Activated naive CD8-positive, alpha-beta T cell treated with anti-CD3 and anti-CD28 coated beads, Interleukin-2, amount 10 ng/mL, durations not matched to agents 7 days and 5 days (primary cell): ENCODE data around the gene ZNF516. TPM values are rescaled to one million over a fixed set of nuclear protein-coding genes. Genes with fewer than 3 reads are reported as not detected.
A peak's percentile ranks its signal among the peaks of the same experiment; 100 is the strongest.

ENCODE experiments used
- ATAC-seq: fragments of 150-1000 bp; cut with Tn5 transposase; one replicate; pipeline ENCODE4 v1.10.0; 2021; ENCODE audit warnings: low read depth, moderate library complexity
- POLR2A ChIA-PET: fragments of 350-600 bp; sonication (Branson Sonifier 250); formaldehyde crosslinking; loops from one replicate; lab custom pipeline; 2021; ENCODE audit warnings: antibody characterized with exemption; lab: Charles Lee
- DNase-seq: peaks from one replicate; pipeline ENCODE4 v3.0.0; 2021
- H3K27ac Mint-ChIP-seq: one replicate; pipeline ENCODE4 v1.8.0; 2022; ENCODE audit warnings: mild to moderate bottlenecking, mixed read lengths
- H3K27me3 Mint-ChIP-seq: one replicate; pipeline ENCODE4 v1.8.0; 2022; ENCODE audit warnings: mild to moderate bottlenecking, moderate library complexity, mixed read lengths
- H3K36me3 Mint-ChIP-seq: one replicate; pipeline ENCODE4 v1.8.0; 2021; ENCODE audit warnings: mild to moderate bottlenecking, mixed read lengths
- H3K4me1 Mint-ChIP-seq: one replicate; pipeline ENCODE4 v1.8.0; 2021; ENCODE audit warnings: mixed read lengths
- H3K4me3 Mint-ChIP-seq: one replicate; pipeline ENCODE4 v1.8.0; 2022; ENCODE audit warnings: mild to moderate bottlenecking, moderate library complexity, mixed read lengths
- H3K9me3 Mint-ChIP-seq: one replicate; pipeline ENCODE4 v1.8.0; 2021; ENCODE audit warnings: mixed read lengths
- total RNA-seq, 2 experiments: library from RNA; stranded (reverse); gene quantifications; one replicate each; pipeline ENCODE4 v1.2.3, GENCODE V29; 2021

ZNF516 gene
- total RNA-seq, 2 experiments from 2014 or later: 6.9 to 8.0 TPM

GRCh38 chr18:76457957-76458356 lies 37.1 kb downstream of the ZNF516 start:
- Mint-ChIP-seq H3K4me1 (peaks cover 6% of the 10 kb centered on the region), H3K27ac (no peak overlapping the region), H3K36me3 (no peaks in the 10 kb centered on the region), H3K9me3 (no peaks in the 10 kb centered on the region), H3K4me3 (no peak overlapping the region), H3K27me3 (peaks cover 3% of the 10 kb centered on the region)
- ATAC-seq: no peak
- no peak for DNase-seq
- POLR2A ChIA-PET: no interaction called here

DNA sequence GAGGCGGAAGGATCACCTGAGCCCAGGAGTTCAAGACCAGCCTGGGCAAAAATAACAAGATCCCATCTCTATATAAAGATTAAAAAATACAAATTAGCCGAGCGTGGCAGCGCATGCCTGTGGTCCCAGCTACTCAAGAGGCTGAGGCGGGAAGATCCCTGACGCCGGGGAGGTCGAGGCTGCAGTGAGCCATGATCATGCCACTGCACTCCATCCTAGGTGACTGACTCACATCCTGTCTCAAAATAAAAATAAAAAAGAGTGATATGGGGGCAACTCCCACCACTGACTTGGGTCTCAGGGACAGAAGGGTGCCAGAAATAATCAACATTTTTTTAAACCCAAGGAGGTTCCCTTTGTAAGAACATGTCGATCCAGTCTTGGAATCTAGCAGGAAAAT lies 37.6 kb downstream of the ZNF516 start:
- ATAC-seq: no peak
- DNase-seq: no peak
- POLR2A ChIA-PET: interaction anchor here (0.5 kb wide), 1 partner anchor 11 kb away, joined by 6 read pairs; no protein-coding TSS in a partner anchor
- no peak overlapping the region for H3K27ac Mint-ChIP-seq
- peaks cover 7% of the 10 kb centered on the region for H3K4me1 Mint-ChIP-seq
- H3K27me3 Mint-ChIP-seq: peaks cover 5% of the 10 kb centered on the region
- H3K9me3 Mint-ChIP-seq: no peaks in the 10 kb centered on the region
- no peaks in the 10 kb centered on the region for H3K36me3 Mint-ChIP-seq
- H3K4me3 Mint-ChIP-seq: no peak overlapping the region

DNA sequence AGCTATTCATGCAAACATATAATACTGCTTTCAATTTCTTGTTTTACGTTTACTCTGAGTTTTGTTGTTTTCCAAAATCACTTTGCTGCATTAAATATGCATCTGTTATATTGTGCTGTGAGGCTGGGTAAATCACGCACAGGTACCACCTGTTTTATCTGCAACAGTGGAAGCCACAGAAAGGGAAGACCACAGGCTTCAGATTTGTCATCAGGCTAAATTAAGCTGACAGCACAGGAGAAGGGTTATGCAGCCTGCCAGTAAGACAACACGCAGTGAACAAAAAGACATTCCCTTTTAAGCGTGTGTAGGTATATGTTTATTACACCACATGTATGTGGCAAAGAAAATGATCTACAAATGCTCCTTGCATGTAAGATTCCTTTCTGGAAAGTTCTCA lies 38.2 kb downstream of the ZNF516 start:
- ATAC-seq (no peak), DNase-seq (no peak)
- POLR2A ChIA-PET: interaction anchor here (0.5 kb wide), 1 partner anchor 12 kb away, joined by 6 read pairs; no protein-coding TSS in a partner anchor
- Mint-ChIP-seq H3K4me1 (peaks cover 8% of the 10 kb centered on the region), H3K27ac (no peak overlapping the region), H3K9me3 (no peaks in the 10 kb centered on the region), H3K36me3 (no peaks in the 10 kb centered on the region), H3K4me3 (no peak overlapping the region), H3K27me3 (peaks cover 8% of the 10 kb centered on the region)

DNA sequence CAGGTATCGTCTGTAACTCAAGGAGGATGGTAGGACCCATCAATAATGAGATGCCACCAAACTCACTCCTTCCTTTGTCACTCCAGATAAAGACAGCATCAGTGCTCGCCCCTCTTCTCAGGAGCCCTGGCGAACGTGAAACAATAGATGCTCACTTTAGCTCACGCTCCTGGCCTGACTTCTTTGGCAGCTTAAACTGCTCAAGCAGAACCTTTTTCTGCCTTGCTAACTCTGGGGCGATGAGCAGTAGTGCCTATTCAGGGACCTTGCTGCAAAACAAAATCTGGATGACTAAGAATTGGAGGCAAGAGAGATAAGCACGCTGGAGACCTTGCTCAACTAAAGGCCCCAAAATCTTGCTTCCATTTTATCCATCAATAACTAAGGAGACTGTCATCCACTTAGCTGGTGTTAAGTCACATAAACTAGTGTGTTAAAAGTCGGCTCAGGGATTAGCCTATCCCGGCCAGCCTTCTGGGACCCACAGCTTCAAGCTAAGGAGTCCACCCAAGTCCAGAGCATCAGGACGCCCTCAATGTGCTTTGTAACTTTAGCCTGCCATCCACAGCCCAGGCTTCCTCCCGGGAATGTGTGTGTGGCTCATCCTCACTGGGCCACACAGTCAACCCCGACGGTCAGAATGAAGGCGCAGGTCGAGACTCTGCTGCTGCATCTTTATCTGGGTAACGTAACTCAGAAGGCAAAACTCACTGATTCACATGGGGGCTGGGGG lies 38.9 kb downstream of the ZNF516 start:
- no peak overlapping the region for H3K4me3 Mint-ChIP-seq
- no peak for DNase-seq

DNA sequence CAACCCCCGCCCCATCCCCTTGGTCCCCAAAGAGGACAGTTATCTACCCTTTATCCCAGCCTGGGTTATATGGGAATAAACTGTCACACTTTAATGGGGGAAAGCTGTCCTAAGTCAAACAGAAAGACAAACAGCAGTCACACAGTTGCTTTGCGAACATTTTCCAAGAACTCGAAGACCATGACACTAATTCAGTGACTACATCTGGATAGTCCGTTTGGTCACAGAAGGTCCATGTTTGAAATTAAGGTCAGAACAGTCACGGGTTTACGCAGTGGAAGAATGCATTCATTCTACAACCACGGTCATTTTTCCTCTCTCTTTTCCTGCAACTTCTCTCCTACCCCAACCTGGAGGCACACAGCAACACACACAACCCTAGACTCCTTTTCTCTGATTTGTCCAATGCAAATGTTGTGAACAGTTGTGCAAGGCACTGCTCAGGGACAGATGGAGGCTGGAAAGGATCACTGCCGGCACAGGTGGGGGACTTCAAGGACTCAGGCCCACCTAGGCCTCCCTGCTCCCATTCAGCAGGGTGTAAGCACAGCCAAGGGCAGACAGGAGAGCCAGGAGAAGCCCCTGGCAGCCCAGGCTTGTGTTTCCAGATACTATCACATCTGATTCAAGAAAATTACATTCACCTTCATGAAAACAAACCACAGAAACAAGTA lies 39.9 kb downstream of the ZNF516 start:
- no peak overlapping the region for H3K4me3 Mint-ChIP-seq
- no peak for ATAC-seq
- POLR2A ChIA-PET: no interaction called here
- H3K36me3 Mint-ChIP-seq: no peaks in the 10 kb centered on the region
- H3K4me1 Mint-ChIP-seq: peaks cover 17% of the 10 kb centered on the region
- no peak for DNase-seq
- peaks cover 8% of the 10 kb centered on the region for H3K27me3 Mint-ChIP-seq
- H3K27ac Mint-ChIP-seq: no peak overlapping the region
- no peaks in the 10 kb centered on the region for H3K9me3 Mint-ChIP-seq

More for the DNA sequence above, 38.9 kb downstream of the ZNF516 start:
- Mint-ChIP-seq H3K27ac (no peak overlapping the region), H3K4me1 (peaks cover 11% of the 10 kb centered on the region), H3K9me3 (no peaks in the 10 kb centered on the region), H3K27me3 (peaks cover 8% of the 10 kb centered on the region), H3K36me3 (no peaks in the 10 kb centered on the region)
- no peak for ATAC-seq
- POLR2A ChIA-PET: no interaction called here

- no peak overlapping the region for H3K4me3 Mint-ChIP-seq
- no peak overlapping the region for H3K27ac Mint-ChIP-seq
- H3K4me1 Mint-ChIP-seq: peaks cover 19% of the 10 kb centered on the region
- POLR2A ChIA-PET: no interaction called here
- ATAC-seq (no peak), DNase-seq (no peak)
- no peaks in the 10 kb centered on the region for H3K9me3 Mint-ChIP-seq
- no peaks in the 10 kb centered on the region for H3K36me3 Mint-ChIP-seq
- peaks cover 8% of the 10 kb centered on the region for H3K27me3 Mint-ChIP-seq
Observed at GRCh38 chr18:76454418-76454817, 40.6 kb downstream of the ZNF516 start.

GRCh38 chr18:76453932-76454331 lies 41.1 kb downstream of the ZNF516 start:
- peaks cover 23% of the 10 kb centered on the region for H3K4me1 Mint-ChIP-seq
- POLR2A ChIA-PET: no interaction called here
- no peaks in the 10 kb centered on the region for H3K9me3 Mint-ChIP-seq
- ATAC-seq (no peak), DNase-seq (no peak)
- peaks cover 8% of the 10 kb centered on the region for H3K27me3 Mint-ChIP-seq
- no peak overlapping the region for H3K4me3 Mint-ChIP-seq
- H3K36me3 Mint-ChIP-seq: no peaks in the 10 kb centered on the region
- H3K27ac Mint-ChIP-seq: no peak overlapping the region

- Mint-ChIP-seq H3K36me3 (no peaks in the 10 kb centered on the region), H3K27ac (no peak overlapping the region), H3K27me3 (peaks cover 8% of the 10 kb centered on the region), H3K4me1 (peaks cover 26% of the 10 kb centered on the region), H3K9me3 (no peaks in the 10 kb centered on the region), H3K4me3 (no peak overlapping the region)
- no peak for DNase-seq
- ATAC-seq: no peak
- POLR2A ChIA-PET: no interaction called here
Observed at GRCh38 chr18:76453057-76453561, 41.9 kb downstream of the ZNF516 start.

GRCh38 chr18:76452357-76452756 lies 42.7 kb downstream of the ZNF516 start:
- Mint-ChIP-seq H3K9me3 (no peaks in the 10 kb centered on the region), H3K4me1 (peaks cover 25% of the 10 kb centered on the region), H3K36me3 (peaks cover 1% of the 10 kb centered on the region), H3K4me3 (no peak overlapping the region), H3K27me3 (peaks cover 8% of the 10 kb centered on the region), H3K27ac (no peak overlapping the region)
- DNase-seq: no peak
- ATAC-seq: no peak
- POLR2A ChIA-PET: no interaction called here

GRCh38 chr18:76451396-76452331 lies 43.4 kb downstream of the ZNF516 start:
- no peak overlapping the region for H3K27ac Mint-ChIP-seq
- peak overlapping the region; percentile 82 for H3K4me3 Mint-ChIP-seq
- peaks cover 21% of the 10 kb centered on the region for H3K4me1 Mint-ChIP-seq
- POLR2A ChIA-PET: interaction anchor here (0.5 to 1.1 kb wide), 3 partner anchors 16 to 207 kb away, joined by 3 to 4 read pairs (median 3); no protein-coding TSS in a partner anchor
- no peak for DNase-seq
- H3K9me3 Mint-ChIP-seq: no peaks in the 10 kb centered on the region
- H3K27me3 Mint-ChIP-seq: peaks cover 8% of the 10 kb centered on the region
- peak; percentile 44 for ATAC-seq
- H3K36me3 Mint-ChIP-seq: peaks cover 1% of the 10 kb centered on the region

- ATAC-seq (peak; percentile 46), DNase-seq (no peak)
- Mint-ChIP-seq H3K4me3 (peak overlapping the region; percentile 82), H3K36me3 (peaks cover 1% of the 10 kb centered on the region), H3K27ac (peak overlapping the region; percentile 16), H3K4me1 (peaks cover 20% of the 10 kb centered on the region), H3K9me3 (no peaks in the 10 kb centered on the region), H3K27me3 (peaks cover 8% of the 10 kb centered on the region)
- POLR2A ChIA-PET: interaction anchor here (0.5 to 1.1 kb wide), 4 partner anchors 15 to 208 kb away, joined by 3 to 6 read pairs (median 3); no protein-coding TSS in a partner anchor
Observed at GRCh38 chr18:76450452-76451395, 44.3 kb downstream of the ZNF516 start.

- Mint-ChIP-seq H3K36me3 (peaks cover 1% of the 10 kb centered on the region), H3K4me3 (no peak overlapping the region), H3K9me3 (no peaks in the 10 kb centered on the region), H3K27me3 (peaks cover 8% of the 10 kb centered on the region), H3K27ac (no peak overlapping the region), H3K4me1 (peaks cover 20% of the 10 kb centered on the region)
- POLR2A ChIA-PET: no interaction called here
- no peak for ATAC-seq
- no peak for DNase-seq
Observed at GRCh38 chr18:76449111-76449453, 46.0 kb downstream of the ZNF516 start.
